CD14-positive monocyte (primary cell): ENCODE results near the gene AP2B1. TPM values are rescaled to one million over a fixed set of nuclear protein-coding genes. Genes with fewer than 3 reads are reported as not detected.

ENCODE experiments used
- DNase-seq, 3 donors: peaks; one replicate each; pipeline ENCODE4 v3.0.0-alpha.2; 2011 to 2022
- H2AFZ ChIP-seq: 2 replicates; pipeline ENCODE4 v1.6.0; 2012; ENCODE audit warnings: mild to moderate bottlenecking, low read depth, low read length, inconsistent platforms; ENCODE audit not compliant: insufficient read depth, poor library complexity, severe bottlenecking
- H3K27ac ChIP-seq, 2 donors: 1 replicate in 1 of 2; 2 replicates in 1 of 2; pipeline ENCODE4 v1.5.1; 2012 to 2013; ENCODE audit warnings: low read length in 2 of 2, control low read depth in 1 of 2, inconsistent platforms in 1 of 2, low read depth in 1 of 2, mild to moderate bottlenecking in 1 of 2
- H3K27me3 ChIP-seq, 2 donors: one replicate each; pipeline versions ENCODE4 v1.6.0 to v1.6.1; 2011 to 2013; ENCODE audit warnings: low read length in 2 of 2; ENCODE audit not compliant: control insufficient read depth in 2 of 2, insufficient read depth in 2 of 2
- H3K36me3 ChIP-seq, 2 donors: replicated peaks in 1 of 2; 1 replicate in 1 of 2; 2 replicates in 1 of 2; pipeline versions ENCODE4 v1.5.1 to v1.6.1; 2012 to 2013; ENCODE audit warnings: low read length in 2 of 2, control low read depth in 1 of 2, inconsistent platforms in 1 of 2, mild to moderate bottlenecking in 1 of 2; ENCODE audit not compliant: insufficient read depth in 2 of 2, control insufficient read depth in 1 of 2
- H3K4me1 ChIP-seq, 2 donors: 1 replicate in 1 of 2; 2 replicates in 1 of 2; pipeline versions ENCODE4 v1.5.1 to v1.6.1; 2012 to 2013; ENCODE audit warnings: low read length in 2 of 2, control low read depth in 1 of 2, inconsistent platforms in 1 of 2, mild to moderate bottlenecking in 1 of 2, moderate library complexity in 1 of 2; ENCODE audit not compliant: insufficient read depth in 2 of 2, control insufficient read depth in 1 of 2
- H3K4me2 ChIP-seq: replicated peaks from 2 replicates; pipeline ENCODE3; 2012; ENCODE audit warnings: low read length, moderate library complexity, mild to moderate bottlenecking; ENCODE audit not compliant: poor library complexity, severe bottlenecking; ENCODE audit errors: extremely low read depth
- H3K4me3 ChIP-seq, 3 experiments: fragments of 200-600 bp in 1 of 3; sonication (generic) in 1 of 3; replicated peaks in 1 of 3; 1 replicate in 2 of 3; 2 replicates in 1 of 3; pipeline ENCODE4 v1.5.1; 2011 to 2013; ENCODE audit warnings: low read length in 3 of 3, mild to moderate bottlenecking in 3 of 3, control low read depth in 2 of 3, low read depth in 2 of 3, inconsistent platforms in 1 of 3, moderate library complexity in 1 of 3
- H3K79me2 ChIP-seq: 2 replicates; pipeline ENCODE4 v1.6.0; 2012; ENCODE audit warnings: mild to moderate bottlenecking, control low read depth, inconsistent platforms, low read length, moderate library complexity; ENCODE audit not compliant: insufficient read depth
- H3K9ac ChIP-seq: 2 replicates; pipeline ENCODE4 v1.6.0; 2017; ENCODE audit warnings: low read length, mild to moderate bottlenecking; ENCODE audit not compliant: insufficient read depth, poor library complexity, severe bottlenecking
- H3K9me3 ChIP-seq, 2 donors: replicated peaks in 1 of 2; 1 replicate in 1 of 2; 2 replicates in 1 of 2; pipeline versions ENCODE4 v1.5.1 to v1.6.1; 2012 to 2013; ENCODE audit warnings: low read length in 2 of 2, control low read depth in 1 of 2; ENCODE audit not compliant: control insufficient read depth in 1 of 2, insufficient read depth in 1 of 2
- H4K20me1 ChIP-seq: 2 replicates; pipeline ENCODE4 v1.6.0; 2012; ENCODE audit warnings: mild to moderate bottlenecking, low read length, control low read depth, moderate library complexity; ENCODE audit not compliant: insufficient read depth
- H3K27ac Mint-ChIP-seq, 7 donors: one replicate each; pipeline ENCODE4 v1.8.0; 2020; ENCODE audit warnings: mild to moderate bottlenecking in 7 of 7, mixed read lengths in 7 of 7, moderate library complexity in 6 of 7, inconsistent platforms in 2 of 7
- H3K27me3 Mint-ChIP-seq, 3 donors: one replicate each; pipeline ENCODE4 v1.8.0; 2021 to 2022; ENCODE audit warnings: low read depth in 3 of 3, mild to moderate bottlenecking in 3 of 3, mixed read lengths in 3 of 3, moderate library complexity in 3 of 3, inconsistent platforms in 1 of 3
- H3K36me3 Mint-ChIP-seq, 2 donors: one replicate each; pipeline ENCODE4 v1.8.0; 2020; ENCODE audit warnings: mixed read lengths in 2 of 2, inconsistent platforms in 1 of 2, mild to moderate bottlenecking in 1 of 2
- H3K4me1 Mint-ChIP-seq: one replicate; pipeline ENCODE4 v1.8.0; 2020; ENCODE audit warnings: mild to moderate bottlenecking, mixed read lengths
- H3K4me3 Mint-ChIP-seq, 2 donors: one replicate each; pipeline ENCODE4 v1.8.0; 2020; ENCODE audit warnings: mild to moderate bottlenecking in 2 of 2, mixed read lengths in 2 of 2, moderate library complexity in 1 of 2
- H3K9me3 Mint-ChIP-seq, 7 donors: one replicate each; pipeline ENCODE4 v1.8.0; 2020 to 2022; ENCODE audit warnings: mixed read lengths in 7 of 7, mild to moderate bottlenecking in 6 of 7, moderate library complexity in 6 of 7, inconsistent platforms in 2 of 7
- WGBS: methylation state at CpG from one replicate; pipeline ENCODE4 v1.1.5; 2013; ENCODE audit warnings: missing lambda C conversion rate; ENCODE audit not compliant: insufficient coverage; 5-methylcytosine and 5-hydroxymethylcytosine counted together
- intact Hi-C, 2 donors: fragments of 100-400 bp; cut with micrococcal nuclease; formaldehyde crosslinking; loops; one replicate each; pipeline versions ENCODE4 v1.15.0 to v1.15.1; 2023
- polyA plus RNA-seq, 3 donors: library from polyadenylated mRNA; depleted of rRNA in 1 of 3; unstranded in 2 of 3; stranded (reverse) in 1 of 3; fragments of 300-500 nt in 2 of 3; fragments of >200 nt in 1 of 3; fragmentation: Illumina TruSeq in 2 of 3; gene quantifications; 1 replicate in 2 of 3; 2 replicates in 1 of 3; pipeline ENCODE4 v1.2.3, GENCODE V29; 2012 to 2021
- TF ChIP-seq, protein P1 (sequence below): fragments of 200-600 bp; IDR thresholded peaks from one replicate; pipeline ENCODE4 v1.8.0; 2022; ENCODE audit warnings: antibody characterized with exemption, mild to moderate bottlenecking

AP2B1 gene
- polyA plus RNA-seq, 3 donors, result 28.7 to 44.2 (median 29.4) TPM

DNA sequence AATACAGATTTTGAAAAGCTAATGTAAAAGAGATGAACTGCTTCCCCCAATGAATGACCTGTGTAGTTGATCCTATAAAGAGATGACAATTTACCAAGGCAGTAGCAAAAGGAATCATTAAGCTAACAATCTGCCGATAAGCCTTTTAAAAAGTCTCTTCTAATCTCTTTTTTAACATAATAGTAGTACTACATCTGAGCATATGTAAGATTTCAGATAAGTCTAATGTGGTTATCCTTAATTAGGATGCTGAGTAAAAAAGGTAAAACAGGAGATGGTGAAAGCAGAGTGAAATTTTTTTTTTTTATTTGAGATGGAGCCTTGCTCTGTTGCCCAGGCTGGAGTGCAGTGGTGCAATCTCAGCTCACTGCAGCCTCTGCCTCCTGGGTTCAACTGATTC lies 118.1 kb downstream of the AP2B1 start:
- Histone ChIP-seq H4K20me1 (no peaks in the 10 kb centered on the region), H3K4me3 (no peak overlapping the region), H3K4me2 (no peak overlapping the region), H2AFZ (no peak overlapping the region), H3K27ac (no peak overlapping the region), H3K27me3 (no peaks in the 10 kb centered on the region), H3K79me2 (no peaks in the 10 kb centered on the region), H3K36me3 (peaks cover 18 to 65% of the 10 kb centered on the region in 2 donors), H3K9ac (no peak overlapping the region), H3K4me1 (no peaks in the 10 kb centered on the region), H3K9me3 (no peaks in the 10 kb centered on the region)
- Mint-ChIP-seq H3K4me3 (no peak overlapping the region), H3K9me3 (peaks cover 0 to 7% (median 0%) of the 10 kb centered on the region in 7 donors), H3K4me1 (no peaks in the 10 kb centered on the region), H3K27ac (no peak overlapping the region), H3K36me3 (peaks cover 42 to 57% of the 10 kb centered on the region in 2 donors), H3K27me3 (no peaks in the 10 kb centered on the region)
- no CpG with 5 or more reads among the region's 1 CpG for WGBS
- TF ChIP-seq, protein P1, sequence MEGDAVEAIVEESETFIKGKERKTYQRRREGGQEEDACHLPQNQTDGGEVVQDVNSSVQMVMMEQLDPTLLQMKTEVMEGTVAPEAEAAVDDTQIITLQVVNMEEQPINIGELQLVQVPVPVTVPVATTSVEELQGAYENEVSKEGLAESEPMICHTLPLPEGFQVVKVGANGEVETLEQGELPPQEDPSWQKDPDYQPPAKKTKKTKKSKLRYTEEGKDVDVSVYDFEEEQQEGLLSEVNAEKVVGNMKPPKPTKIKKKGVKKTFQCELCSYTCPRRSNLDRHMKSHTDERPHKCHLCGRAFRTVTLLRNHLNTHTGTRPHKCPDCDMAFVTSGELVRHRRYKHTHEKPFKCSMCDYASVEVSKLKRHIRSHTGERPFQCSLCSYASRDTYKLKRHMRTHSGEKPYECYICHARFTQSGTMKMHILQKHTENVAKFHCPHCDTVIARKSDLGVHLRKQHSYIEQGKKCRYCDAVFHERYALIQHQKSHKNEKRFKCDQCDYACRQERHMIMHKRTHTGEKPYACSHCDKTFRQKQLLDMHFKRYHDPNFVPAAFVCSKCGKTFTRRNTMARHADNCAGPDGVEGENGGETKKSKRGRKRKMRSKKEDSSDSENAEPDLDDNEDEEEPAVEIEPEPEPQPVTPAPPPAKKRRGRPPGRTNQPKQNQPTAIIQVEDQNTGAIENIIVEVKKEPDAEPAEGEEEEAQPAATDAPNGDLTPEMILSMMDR, result no peak
- intact Hi-C loops, result no loop called here
- DNase-seq, result no peak

DNA sequence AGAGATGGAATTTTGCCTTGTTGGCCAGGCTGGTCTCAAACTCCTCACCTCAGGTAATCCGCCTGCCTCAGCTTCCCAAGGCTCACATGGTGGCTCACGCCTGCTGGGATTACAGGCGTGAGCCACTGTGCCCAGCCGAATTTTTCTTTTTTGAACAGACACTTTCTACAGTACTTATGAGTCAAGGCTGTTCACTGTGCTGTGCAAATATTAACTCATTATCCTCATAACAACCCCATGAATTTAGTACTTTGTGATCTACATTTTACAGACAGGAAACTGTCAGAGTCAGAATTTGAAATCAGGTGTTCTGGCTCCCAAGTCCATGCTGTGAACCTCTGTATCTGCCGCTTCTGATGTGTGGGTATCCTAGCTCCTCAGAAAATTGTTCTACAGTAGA lies 118.6 kb downstream of the AP2B1 start:
- H3K9ac ChIP-seq, result no peak overlapping the region
- no peak overlapping the region for H3K4me2 ChIP-seq
- no peak overlapping the region for H3K27ac ChIP-seq
- no peak overlapping the region for H3K27ac Mint-ChIP-seq
- H3K27me3 Mint-ChIP-seq, result no peaks in the 10 kb centered on the region
- H3K4me3 ChIP-seq, result no peak overlapping the region
- intact Hi-C loops, result no loop called here
- H3K9me3 ChIP-seq, result no peaks in the 10 kb centered on the region
- 86% methylated on average over 5 of the region's 5 CpGs for WGBS
- H3K4me1 ChIP-seq, result no peaks in the 10 kb centered on the region
- no peak overlapping the region for H2AFZ ChIP-seq
- H3K36me3 Mint-ChIP-seq, result peaks cover 45 to 62% of the 10 kb centered on the region in 2 donors
- H3K79me2 ChIP-seq, result no peaks in the 10 kb centered on the region
- H3K4me3 Mint-ChIP-seq, result no peak overlapping the region
- peaks cover 0 to 7% (median 0%) of the 10 kb centered on the region in 7 donors for H3K9me3 Mint-ChIP-seq
- DNase-seq, result no peak
- H3K27me3 ChIP-seq, result no peaks in the 10 kb centered on the region
- no peaks in the 10 kb centered on the region for H3K4me1 Mint-ChIP-seq
- no peaks in the 10 kb centered on the region for H4K20me1 ChIP-seq
- peaks cover 20 to 69% of the 10 kb centered on the region in 2 donors for H3K36me3 ChIP-seq
- TF ChIP-seq, protein P1, result no peak
